ENCODE measurements around the gene SPTSSA.

- TF ChIP-seq CTCF (IDR thresholded peaks at IDR 0.05) = no peak
- no peak for TF ChIP-seq POLR2A (IDR thresholded peaks at IDR 0.05)
Observed at GRCh38 chr14:34437729-34438080, 24.3 kb downstream of the SPTSSA start.
